HL-60 (cell line): Measurements from ENCODE around the gene CSNK1G1.

ENCODE experiments used
- CTCF ChIP-seq: IDR thresholded peaks from one replicate; pipeline ENCODE4 v1.5.1; 2011; ENCODE audit warnings: low read length, control low read depth, inconsistent platforms; ENCODE audit not compliant: insufficient read depth
- GABPA ChIP-seq: IDR thresholded peaks from 2 replicates; pipeline ENCODE4 v1.6.1; 2012; ENCODE audit warnings: low read depth
- POLR2AphosphoS5 ChIP-seq: IDR thresholded peaks from 2 replicates; pipeline ENCODE4 v1.6.1; 2012; ENCODE audit warnings: low read depth
- REST ChIP-seq: IDR thresholded peaks from 2 replicates; pipeline ENCODE4 v1.6.1; 2012; ENCODE audit warnings: low read depth; ENCODE audit not compliant: insufficient replicate concordance

- TF ChIP-seq CTCF = no peak
- no peak for TF ChIP-seq GABPA
- TF ChIP-seq POLR2AphosphoS5 = no peak
- TF ChIP-seq REST = no peak
Observed at GRCh38 chr15:64130159-64130558, 225.8 kb downstream of the CSNK1G1 start.
